ENCODE measurements around the gene PRDM10.

Gene PRDM10

GRCh38 chr11:129996113-129996870 lies 6.3 kb downstream of the PRDM10 start:
- Histone ChIP-seq H3K9me3 (ENCODE audit: control insufficient read depth in 1 of 2, low read length in 2 of 2) (no peaks in the 10 kb centered on the region), H3K27me3 (ENCODE audit: low read depth, low read length) (no peaks in the 10 kb centered on the region), H3K4me3 (ENCODE audit: low read depth in 1 of 2, low read length in 2 of 2) (no peak overlapping the region), H3K4me1 (ENCODE audit: control insufficient read depth in 1 of 2, insufficient read depth in 2 of 2, low read length in 2 of 2) (peaks cover 0 to 18% of the 10 kb centered on the region in 2 donors), H3K36me3 (ENCODE audit: control insufficient read depth in 1 of 2, insufficient read depth in 2 of 2, low read length in 2 of 2) (no peaks in the 10 kb centered on the region), H3K27ac (ENCODE audit: low read length) (peak overlapping the region; percentile 16)

GRCh38 chr11:129995163-129995562 lies 7.5 kb downstream of the PRDM10 start:
- no peak overlapping the region for H3K27ac ChIP-seq (ENCODE audit: low read length)
- H3K4me3 ChIP-seq (ENCODE audit: low read depth in 1 of 2, low read length in 2 of 2), result no peak overlapping the region
- no peaks in the 10 kb centered on the region for H3K36me3 ChIP-seq (ENCODE audit: control insufficient read depth in 1 of 2, insufficient read depth in 2 of 2, low read length in 2 of 2)
- peaks cover 0 to 15% of the 10 kb centered on the region in 2 donors for H3K4me1 ChIP-seq (ENCODE audit: control insufficient read depth in 1 of 2, insufficient read depth in 2 of 2, low read length in 2 of 2)
- no peaks in the 10 kb centered on the region for H3K9me3 ChIP-seq (ENCODE audit: control insufficient read depth in 1 of 2, low read length in 2 of 2)
- H3K27me3 ChIP-seq (ENCODE audit: low read depth, low read length), result no peaks in the 10 kb centered on the region

- no peaks in the 10 kb centered on the region for H3K36me3 ChIP-seq (ENCODE audit: control insufficient read depth in 1 of 2, insufficient read depth in 2 of 2, low read length in 2 of 2)
- no peak overlapping the region for H3K27ac ChIP-seq (ENCODE audit: low read length)
- H3K27me3 ChIP-seq (ENCODE audit: low read depth, low read length), result no peaks in the 10 kb centered on the region
- H3K9me3 ChIP-seq (ENCODE audit: control insufficient read depth in 1 of 2, low read length in 2 of 2), result no peaks in the 10 kb centered on the region
- peaks cover 0 to 15% of the 10 kb centered on the region in 2 donors for H3K4me1 ChIP-seq (ENCODE audit: control insufficient read depth in 1 of 2, insufficient read depth in 2 of 2, low read length in 2 of 2)
- H3K4me3 ChIP-seq (ENCODE audit: low read depth in 1 of 2, low read length in 2 of 2), result no peak overlapping the region
Measured at GRCh38 chr11:129992161-129992944, 10.3 kb downstream of the PRDM10 start.

GRCh38 chr11:129989149-129989813 lies 13.4 kb downstream of the PRDM10 start:
- Histone ChIP-seq H3K27ac (ENCODE audit: low read length) (no peak overlapping the region), H3K27me3 (ENCODE audit: low read depth, low read length) (no peaks in the 10 kb centered on the region), H3K9me3 (ENCODE audit: control insufficient read depth in 1 of 2, low read length in 2 of 2) (no peaks in the 10 kb centered on the region), H3K4me1 (ENCODE audit: control insufficient read depth in 1 of 2, insufficient read depth in 2 of 2, low read length in 2 of 2) (no peaks in the 10 kb centered on the region), H3K36me3 (ENCODE audit: control insufficient read depth in 1 of 2, insufficient read depth in 2 of 2, low read length in 2 of 2) (no peaks in the 10 kb centered on the region), H3K4me3 (ENCODE audit: low read depth in 1 of 2, low read length in 2 of 2) (no peak overlapping the region)

GRCh38 chr11:129987950-129988349 lies 14.7 kb downstream of the PRDM10 start:
- H3K27ac ChIP-seq (ENCODE audit: low read length), result no peak overlapping the region
- H3K4me3 ChIP-seq (ENCODE audit: low read depth in 1 of 2, low read length in 2 of 2), result no peak overlapping the region
- no peaks in the 10 kb centered on the region for H3K9me3 ChIP-seq (ENCODE audit: control insufficient read depth in 1 of 2, low read length in 2 of 2)
- H3K36me3 ChIP-seq (ENCODE audit: control insufficient read depth in 1 of 2, insufficient read depth in 2 of 2, low read length in 2 of 2), result no peaks in the 10 kb centered on the region
- H3K27me3 ChIP-seq (ENCODE audit: low read depth, low read length), result no peaks in the 10 kb centered on the region
- no peaks in the 10 kb centered on the region for H3K4me1 ChIP-seq (ENCODE audit: control insufficient read depth in 1 of 2, insufficient read depth in 2 of 2, low read length in 2 of 2)

- Histone ChIP-seq H3K27me3 (ENCODE audit: low read depth, low read length) (no peaks in the 10 kb centered on the region), H3K4me1 (ENCODE audit: control insufficient read depth in 1 of 2, insufficient read depth in 2 of 2, low read length in 2 of 2) (no peaks in the 10 kb centered on the region), H3K36me3 (ENCODE audit: control insufficient read depth in 1 of 2, insufficient read depth in 2 of 2, low read length in 2 of 2) (no peaks in the 10 kb centered on the region), H3K27ac (ENCODE audit: low read length) (no peak overlapping the region), H3K4me3 (ENCODE audit: low read depth in 1 of 2, low read length in 2 of 2) (no peak overlapping the region), H3K9me3 (ENCODE audit: control insufficient read depth in 1 of 2, low read length in 2 of 2) (no peaks in the 10 kb centered on the region)
Measured at GRCh38 chr11:129985823-129986222, 16.8 kb downstream of the PRDM10 start.

- Histone ChIP-seq H3K27ac (ENCODE audit: low read length) (no peak overlapping the region), H3K27me3 (ENCODE audit: low read depth, low read length) (no peaks in the 10 kb centered on the region), H3K9me3 (ENCODE audit: control insufficient read depth in 1 of 2, low read length in 2 of 2) (no peaks in the 10 kb centered on the region), H3K36me3 (ENCODE audit: control insufficient read depth in 1 of 2, insufficient read depth in 2 of 2, low read length in 2 of 2) (no peaks in the 10 kb centered on the region), H3K4me3 (ENCODE audit: low read depth in 1 of 2, low read length in 2 of 2) (no peak overlapping the region), H3K4me1 (ENCODE audit: control insufficient read depth in 1 of 2, insufficient read depth in 2 of 2, low read length in 2 of 2) (no peaks in the 10 kb centered on the region)
Measured at GRCh38 chr11:129980086-129980485, 22.5 kb downstream of the PRDM10 start.

GRCh38 chr11:129979046-129979605 lies 23.5 kb downstream of the PRDM10 start:
- peaks cover 0 to under 1% of the 10 kb centered on the region in 2 donors for H3K4me1 ChIP-seq (ENCODE audit: control insufficient read depth in 1 of 2, insufficient read depth in 2 of 2, low read length in 2 of 2)
- H3K27me3 ChIP-seq (ENCODE audit: low read depth, low read length), result no peaks in the 10 kb centered on the region
- no peak overlapping the region for H3K4me3 ChIP-seq (ENCODE audit: low read depth in 1 of 2, low read length in 2 of 2)
- H3K9me3 ChIP-seq (ENCODE audit: control insufficient read depth in 1 of 2, low read length in 2 of 2), result no peaks in the 10 kb centered on the region
- no peak overlapping the region for H3K27ac ChIP-seq (ENCODE audit: low read length)
- H3K36me3 ChIP-seq (ENCODE audit: control insufficient read depth in 1 of 2, insufficient read depth in 2 of 2, low read length in 2 of 2), result no peaks in the 10 kb centered on the region

- Histone ChIP-seq H3K9me3 (ENCODE audit: control insufficient read depth in 1 of 2, low read length in 2 of 2) (no peaks in the 10 kb centered on the region), H3K4me3 (ENCODE audit: low read depth in 1 of 2, low read length in 2 of 2) (no peak overlapping the region), H3K27me3 (ENCODE audit: low read depth, low read length) (no peaks in the 10 kb centered on the region), H3K36me3 (ENCODE audit: control insufficient read depth in 1 of 2, insufficient read depth in 2 of 2, low read length in 2 of 2) (no peaks in the 10 kb centered on the region), H3K27ac (ENCODE audit: low read length) (no peak overlapping the region), H3K4me1 (ENCODE audit: control insufficient read depth in 1 of 2, insufficient read depth in 2 of 2, low read length in 2 of 2) (peaks cover 0 to 5% of the 10 kb centered on the region in 2 donors)
Measured at GRCh38 chr11:129978447-129978846, 24.2 kb downstream of the PRDM10 start.

GRCh38 chr11:129976328-129976727 lies 26.3 kb downstream of the PRDM10 start:
- Histone ChIP-seq H3K4me1 (ENCODE audit: control insufficient read depth in 1 of 2, insufficient read depth in 2 of 2, low read length in 2 of 2) (peaks cover 0 to 5% of the 10 kb centered on the region in 2 donors), H3K27ac (ENCODE audit: low read length) (no peak overlapping the region), H3K36me3 (ENCODE audit: control insufficient read depth in 1 of 2, insufficient read depth in 2 of 2, low read length in 2 of 2) (no peaks in the 10 kb centered on the region), H3K27me3 (ENCODE audit: low read depth, low read length) (no peaks in the 10 kb centered on the region), H3K4me3 (ENCODE audit: low read depth in 1 of 2, low read length in 2 of 2) (no peak overlapping the region), H3K9me3 (ENCODE audit: control insufficient read depth in 1 of 2, low read length in 2 of 2) (no peaks in the 10 kb centered on the region)

GRCh38 chr11:129975543-129975942 lies 27.1 kb downstream of the PRDM10 start:
- H3K36me3 ChIP-seq (ENCODE audit: control insufficient read depth in 1 of 2, insufficient read depth in 2 of 2, low read length in 2 of 2), result no peaks in the 10 kb centered on the region
- peaks cover 0 to 5% of the 10 kb centered on the region in 2 donors for H3K4me1 ChIP-seq (ENCODE audit: control insufficient read depth in 1 of 2, insufficient read depth in 2 of 2, low read length in 2 of 2)
- H3K9me3 ChIP-seq (ENCODE audit: control insufficient read depth in 1 of 2, low read length in 2 of 2), result no peaks in the 10 kb centered on the region
- H3K27me3 ChIP-seq (ENCODE audit: low read depth, low read length), result no peaks in the 10 kb centered on the region
- no peak overlapping the region for H3K4me3 ChIP-seq (ENCODE audit: low read depth in 1 of 2, low read length in 2 of 2)
- no peak overlapping the region for H3K27ac ChIP-seq (ENCODE audit: low read length)

Measured in muscle layer of duodenum (tissue), 2 donors.